SJSA1 (cell line): ENCODE results near the gene HEXIM1. TPM values are rescaled to one million over a fixed set of nuclear protein-coding genes. Genes with fewer than 3 reads are reported as not detected.

Source experiments
- DNase-seq, 2 experiments: peaks; one replicate each; pipeline ENCODE4 v3.0.0-alpha.2; 2015 to 2020; ENCODE audit warnings: low spot score in 2 of 2, low read depth in 1 of 2
- H3K27ac ChIP-seq: fragments of 250-450 bp; sonication (Bioruptor Pico); 2 replicates; pipeline ENCODE4 v1.5.1; 2020; ENCODE audit warnings: mild to moderate bottlenecking, moderate library complexity
- H3K27me3 ChIP-seq: fragments of 250-450 bp; sonication (Bioruptor Pico); replicated peaks from 2 replicates; pipeline ENCODE4 v1.5.1; 2020; ENCODE audit warnings: mild to moderate bottlenecking, moderate library complexity
- H3K36me3 ChIP-seq: fragments of 250-450 bp; sonication (Bioruptor Pico); 2 replicates; pipeline ENCODE4 v1.5.1; 2020; ENCODE audit warnings: mild to moderate bottlenecking
- H3K4me1 ChIP-seq: fragments of 250-450 bp; sonication (Bioruptor Pico); replicated peaks from 2 replicates; pipeline ENCODE4 v1.6.1; 2021; ENCODE audit warnings: mild to moderate bottlenecking
- H3K4me3 ChIP-seq: fragments of 250-450 bp; sonication (Bioruptor Pico); 2 replicates; pipeline ENCODE4 v1.5.1; 2020; ENCODE audit warnings: mild to moderate bottlenecking
- H3K9me3 ChIP-seq: fragments of 250-450 bp; sonication (Bioruptor Pico); replicated peaks from 2 replicates; pipeline ENCODE4 v1.5.1; 2020; ENCODE audit warnings: mild to moderate bottlenecking
- total RNA-seq: library from RNA; depleted of rRNA; stranded (reverse); fragments of >200 nt; shearing (Covaris generic); gene quantifications from 2 replicates; pipeline ENCODE4 v1.2.3, GENCODE V29; 2014

Gene HEXIM1
- total RNA-seq, 1 experiment from 2014 or later: 7.3 TPM

DNA sequence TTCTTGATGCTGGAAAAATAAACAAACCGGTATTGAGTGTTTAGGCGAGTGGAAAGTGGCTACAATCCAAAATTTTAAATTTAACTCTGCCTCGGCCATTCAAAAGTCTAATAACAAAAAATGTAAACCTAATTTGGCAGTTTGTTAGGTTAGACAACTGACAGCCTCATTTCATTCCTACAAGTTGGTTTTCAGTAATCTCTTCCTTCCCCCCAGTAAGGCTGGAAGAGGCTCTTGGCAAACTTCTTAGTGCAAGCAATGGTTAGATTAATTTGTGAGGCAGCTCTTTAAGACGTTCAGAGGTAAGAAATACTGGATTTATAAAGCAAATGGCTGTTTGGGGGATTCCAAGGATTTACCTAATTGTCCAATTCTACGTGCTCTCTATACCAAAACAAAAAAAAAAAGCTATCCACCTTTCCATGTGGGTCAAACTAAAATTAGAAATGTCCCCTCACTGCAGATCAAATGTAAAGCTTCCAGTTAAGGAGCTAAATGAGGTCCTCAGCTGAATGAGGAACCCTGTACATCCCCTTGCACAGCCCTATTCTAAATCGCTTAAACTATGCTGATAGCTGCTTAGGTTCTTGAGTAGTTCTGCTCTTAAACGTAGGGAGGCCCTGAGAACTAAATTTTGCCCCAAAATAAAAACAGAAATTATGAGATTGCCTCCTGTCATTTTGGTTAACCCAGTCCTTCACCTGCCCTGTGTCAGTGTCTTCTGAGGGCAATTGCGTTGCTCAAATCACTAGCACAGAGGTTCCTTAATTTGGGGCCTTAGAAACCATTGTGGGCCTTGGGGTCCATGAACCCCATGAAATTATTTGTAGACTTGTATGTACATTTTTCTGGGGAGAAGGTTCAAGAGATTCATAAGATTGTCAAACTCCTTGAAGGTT, 2.9 kb downstream of the HEXIM1 start:
- Histone ChIP-seq H3K27ac (no peak overlapping the region), H3K9me3 (no peaks in the 10 kb centered on the region)

DNA sequence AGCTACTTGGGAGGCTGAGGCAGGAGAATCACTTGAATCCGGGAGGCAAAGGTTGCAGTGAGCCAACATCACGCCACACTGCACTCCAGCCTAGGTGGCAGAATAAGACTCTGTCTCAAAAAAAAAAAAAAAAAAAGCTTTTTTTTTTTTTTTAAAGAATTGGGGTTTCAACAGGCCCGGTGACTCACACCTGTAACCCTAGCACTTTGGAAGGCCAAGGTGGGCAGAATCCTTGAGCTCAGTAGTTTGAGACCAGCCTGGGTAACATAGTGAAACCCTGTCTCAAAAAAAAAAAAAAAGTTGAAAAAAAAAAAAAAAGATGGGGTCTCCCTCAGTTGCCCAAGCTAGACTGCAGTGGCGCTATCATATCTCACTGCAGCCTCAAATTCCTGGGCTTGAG, 6.8 kb downstream of the HEXIM1 start:
- Histone ChIP-seq H3K27ac (no peak overlapping the region), H3K36me3 (peaks cover 19% of the 10 kb centered on the region), H3K27me3 (no peaks in the 10 kb centered on the region), H3K9me3 (no peaks in the 10 kb centered on the region), H3K4me1 (peaks cover 33% of the 10 kb centered on the region), H3K4me3 (no peak overlapping the region)
- no peak for DNase-seq

More for the DNA sequence above, 2.9 kb downstream of the HEXIM1 start:
- Histone ChIP-seq H3K4me1 (peaks cover 22% of the 10 kb centered on the region), H3K4me3 (peak overlapping the region; percentile 47), H3K27me3 (no peaks in the 10 kb centered on the region), H3K36me3 (peaks cover 17% of the 10 kb centered on the region)
- DNase-seq: peak in 1 of 2 experiments; percentile 51

DNA sequence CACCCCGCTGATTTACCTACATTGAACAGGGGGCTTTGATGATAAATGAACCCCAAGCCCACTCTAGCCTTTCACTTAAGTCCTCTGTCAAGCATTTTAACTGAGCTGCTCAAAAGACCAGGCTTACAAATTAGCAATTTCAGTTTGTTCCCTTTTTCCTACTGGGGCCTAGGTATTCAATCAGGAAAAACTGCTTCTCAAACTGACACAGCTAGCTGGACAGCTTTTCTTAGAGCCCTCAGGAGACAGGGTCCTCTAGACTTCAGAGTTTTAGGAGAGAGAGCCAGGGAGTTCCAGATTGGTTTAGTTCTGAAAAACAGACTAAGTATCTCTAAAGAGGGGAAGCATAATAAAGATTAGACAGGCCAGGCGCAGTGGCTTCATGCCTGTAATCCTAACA, 7.2 kb downstream of the HEXIM1 start:
- Histone ChIP-seq H3K9me3 (no peaks in the 10 kb centered on the region), H3K4me1 (peaks cover 34% of the 10 kb centered on the region), H3K36me3 (peaks cover 16% of the 10 kb centered on the region), H3K4me3 (no peak overlapping the region), H3K27me3 (no peaks in the 10 kb centered on the region), H3K27ac (no peak overlapping the region)
- peak in 1 of 2 experiments; percentile 1 for DNase-seq

DNA sequence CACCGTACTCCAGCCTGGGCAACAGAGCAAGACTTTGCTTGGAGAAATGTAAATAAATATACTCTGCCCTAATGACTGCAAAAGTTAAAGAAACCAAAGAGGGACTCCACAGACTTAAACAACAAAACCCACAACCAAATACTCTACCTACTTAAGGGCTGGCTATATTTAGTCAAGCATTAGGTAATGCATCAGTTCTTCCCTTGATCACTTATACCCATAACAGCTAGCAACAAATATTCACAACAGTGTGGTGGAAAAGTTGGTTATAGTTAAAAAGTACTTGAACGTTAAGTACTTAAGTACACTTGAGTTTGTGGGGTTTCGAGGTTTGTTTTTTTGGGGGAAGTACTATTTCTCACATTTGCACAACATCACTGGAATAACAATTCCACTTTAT, 8.0 kb downstream of the HEXIM1 start:
- Histone ChIP-seq H3K27me3 (no peaks in the 10 kb centered on the region), H3K4me1 (peaks cover 27% of the 10 kb centered on the region), H3K36me3 (peaks cover 24% of the 10 kb centered on the region), H3K27ac (no peak overlapping the region), H3K4me3 (no peak overlapping the region), H3K9me3 (no peaks in the 10 kb centered on the region)
- DNase-seq: peak in 1 of 2 experiments; percentile 0

DNA sequence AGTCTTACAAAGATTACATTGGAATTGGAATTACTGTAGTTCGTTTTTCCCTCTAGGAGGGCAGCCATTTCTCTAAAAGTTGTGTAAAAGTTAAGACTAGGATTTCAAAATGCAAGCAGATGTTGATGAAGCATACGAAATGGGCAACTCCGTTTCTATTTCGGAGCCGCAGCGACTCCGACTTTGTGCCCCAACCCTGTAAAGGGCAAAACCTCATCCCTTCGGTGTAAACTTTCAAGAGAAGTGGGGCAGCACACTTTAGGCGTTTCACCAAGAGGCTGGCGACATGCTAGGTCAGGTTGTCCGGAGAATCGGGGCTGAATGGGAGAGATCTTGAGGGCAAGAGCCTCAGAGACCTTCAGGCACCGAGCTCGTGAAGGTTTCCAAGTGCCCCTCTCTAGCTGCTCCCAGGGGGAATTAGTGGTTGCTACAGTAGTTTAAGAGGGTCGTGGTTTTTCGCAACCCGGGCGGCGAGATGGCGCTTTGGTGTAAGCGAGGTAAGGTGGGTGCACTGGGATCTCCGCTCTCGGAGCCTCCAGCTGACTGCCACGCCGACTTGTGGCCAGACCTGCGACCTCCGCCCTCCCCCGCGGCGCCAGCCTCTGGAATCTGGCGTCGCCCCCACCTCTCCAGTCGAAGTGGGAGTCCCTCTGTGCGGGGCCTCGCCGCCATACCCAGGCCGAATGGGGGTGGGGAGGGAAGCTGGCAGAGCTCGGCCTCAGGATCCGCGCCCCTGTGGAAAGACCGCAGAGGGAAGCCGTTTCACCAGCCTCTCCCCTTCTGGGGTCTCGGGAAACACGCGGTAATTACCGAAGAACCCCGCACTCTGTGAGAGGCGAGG, 12.4 kb downstream of the HEXIM1 start:
- DNase-seq: peak in 1 of 2 experiments; percentile 85
- Histone ChIP-seq H3K36me3 (peaks cover 20% of the 10 kb centered on the region), H3K4me3 (peak overlapping the region; percentile 88), H3K9me3 (no peaks in the 10 kb centered on the region), H3K27me3 (no peaks in the 10 kb centered on the region), H3K27ac (peak overlapping the region; percentile 98), H3K4me1 (peaks cover 35% of the 10 kb centered on the region)

DNA sequence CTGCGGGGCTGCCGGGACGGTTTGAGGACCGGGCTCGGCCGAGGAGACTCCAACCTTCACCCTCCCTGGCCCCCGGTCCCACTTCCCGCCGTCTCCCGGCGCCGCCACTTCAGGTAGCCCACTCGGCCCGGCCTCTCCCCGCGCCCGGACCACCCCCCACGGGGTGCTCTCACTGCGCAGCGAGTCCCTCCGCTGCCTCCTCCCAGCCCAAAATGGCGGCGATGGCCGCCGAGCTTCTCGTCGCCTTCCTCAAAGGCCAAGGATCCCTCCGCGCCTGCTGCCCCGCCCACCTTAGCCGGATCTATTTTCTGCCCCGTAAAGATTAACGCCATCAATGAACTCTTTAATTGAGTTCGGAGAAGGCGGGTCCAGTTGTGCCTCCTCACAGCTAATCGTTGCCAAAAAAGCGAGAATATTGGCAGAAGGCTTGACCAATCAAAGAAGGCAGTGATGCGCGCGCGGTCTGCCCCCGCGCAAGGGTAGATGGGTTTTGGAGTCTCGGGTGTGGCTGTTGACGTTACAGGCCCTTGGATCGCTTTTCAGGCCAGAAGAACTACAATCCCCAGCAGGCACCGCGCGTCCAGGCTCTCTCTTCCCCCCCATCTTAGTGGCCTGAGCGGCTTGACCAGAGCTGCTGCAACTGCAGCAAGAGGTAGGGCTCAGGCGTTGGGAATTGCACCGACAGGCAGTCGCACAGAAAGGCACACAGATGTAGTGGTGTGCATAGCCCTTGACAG, 13.2 kb downstream of the HEXIM1 start, which contains the start of gene HEXIM2:
HEXIM2 (plus strand) TSS at position 588 of the 737 bp plus-strand sequence. CDS start 919 bp downstream, outside the sequence.
- no peaks in the 10 kb centered on the region for H3K9me3 ChIP-seq
- no peaks in the 10 kb centered on the region for H3K27me3 ChIP-seq
- H3K4me3 ChIP-seq: peak within 1 kb of the TSS; percentile 88
- peaks cover 35% of the 10 kb centered on the region for H3K4me1 ChIP-seq
- H3K36me3 ChIP-seq: peaks cover 20% of the 10 kb centered on the region
- H3K27ac ChIP-seq: peak within 1 kb of the TSS; percentile 98
- peak; percentile 99 to 100 for DNase-seq

DNA sequence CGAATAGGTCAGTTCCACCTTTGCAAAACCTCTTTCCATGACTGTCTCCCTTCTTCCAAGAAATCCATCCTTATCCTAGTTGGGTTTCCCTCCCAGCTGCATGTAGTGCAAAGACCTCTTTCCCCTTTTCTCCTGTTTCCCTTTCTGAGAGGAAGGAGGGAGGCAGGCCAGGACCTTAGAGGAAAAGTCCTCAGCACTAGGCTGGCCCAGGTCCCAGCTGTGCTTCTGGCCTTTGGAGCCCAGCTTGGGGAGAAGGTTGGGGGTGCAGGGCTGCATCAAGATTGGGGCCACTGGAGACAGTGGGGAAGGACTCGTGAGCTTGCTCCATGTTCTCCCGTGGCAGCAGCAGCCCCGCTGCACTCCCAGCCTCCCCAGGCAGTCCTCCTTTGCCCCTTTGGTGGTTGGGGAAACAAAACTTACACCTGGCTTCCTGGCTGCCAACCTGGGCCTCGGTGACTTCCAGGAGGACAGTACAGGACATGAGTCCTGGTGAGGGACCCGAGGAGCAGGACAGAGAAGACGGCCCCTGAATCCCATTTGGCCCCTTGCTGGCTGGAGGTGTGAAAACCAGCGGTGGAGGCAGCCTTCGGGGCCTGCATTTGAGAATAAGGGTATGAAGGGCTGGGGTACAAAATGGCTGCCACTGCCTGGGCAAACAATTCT, 13.9 kb downstream of the HEXIM1 start:
- H3K27me3 ChIP-seq: no peaks in the 10 kb centered on the region
- DNase-seq: no peak

DNA sequence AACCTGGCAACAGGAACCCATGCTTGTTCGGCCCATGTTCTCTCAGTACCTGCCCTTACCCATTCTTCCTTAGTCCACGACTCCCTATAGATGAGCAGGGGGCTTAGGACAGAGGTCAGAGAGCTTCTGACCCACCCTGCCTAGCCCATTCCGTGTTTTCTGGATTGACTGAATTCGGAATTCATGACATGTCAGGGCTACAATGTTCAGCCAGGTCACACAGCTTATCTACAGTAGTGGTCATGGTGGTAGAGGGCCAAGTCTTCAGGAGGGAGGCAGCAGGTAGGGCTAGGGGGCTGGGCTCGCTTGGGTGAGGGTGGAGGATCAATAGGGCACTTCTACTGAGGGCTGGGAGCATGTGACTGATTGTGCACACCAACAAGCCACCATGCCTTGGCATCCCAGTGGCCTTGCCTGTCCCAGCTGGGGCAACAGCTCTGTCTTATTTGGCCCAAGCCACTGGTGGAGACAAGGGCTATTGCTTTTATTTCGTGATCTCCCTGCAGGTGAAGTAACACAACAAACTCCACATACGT, 16.5 kb downstream of the HEXIM1 start:
- Histone ChIP-seq H3K9me3 (no peaks in the 10 kb centered on the region), H3K27me3 (no peaks in the 10 kb centered on the region), H3K4me1 (peaks cover 16% of the 10 kb centered on the region), H3K36me3 (peaks cover 11% of the 10 kb centered on the region), H3K4me3 (no peak overlapping the region), H3K27ac (no peak overlapping the region)
- DNase-seq: no peak

More for the DNA sequence above, 13.9 kb downstream of the HEXIM1 start:
- Histone ChIP-seq H3K4me3 (peak overlapping the region; percentile 88), H3K27ac (no peak overlapping the region), H3K36me3 (peaks cover 20% of the 10 kb centered on the region), H3K9me3 (no peaks in the 10 kb centered on the region), H3K4me1 (peaks cover 35% of the 10 kb centered on the region)

DNA sequence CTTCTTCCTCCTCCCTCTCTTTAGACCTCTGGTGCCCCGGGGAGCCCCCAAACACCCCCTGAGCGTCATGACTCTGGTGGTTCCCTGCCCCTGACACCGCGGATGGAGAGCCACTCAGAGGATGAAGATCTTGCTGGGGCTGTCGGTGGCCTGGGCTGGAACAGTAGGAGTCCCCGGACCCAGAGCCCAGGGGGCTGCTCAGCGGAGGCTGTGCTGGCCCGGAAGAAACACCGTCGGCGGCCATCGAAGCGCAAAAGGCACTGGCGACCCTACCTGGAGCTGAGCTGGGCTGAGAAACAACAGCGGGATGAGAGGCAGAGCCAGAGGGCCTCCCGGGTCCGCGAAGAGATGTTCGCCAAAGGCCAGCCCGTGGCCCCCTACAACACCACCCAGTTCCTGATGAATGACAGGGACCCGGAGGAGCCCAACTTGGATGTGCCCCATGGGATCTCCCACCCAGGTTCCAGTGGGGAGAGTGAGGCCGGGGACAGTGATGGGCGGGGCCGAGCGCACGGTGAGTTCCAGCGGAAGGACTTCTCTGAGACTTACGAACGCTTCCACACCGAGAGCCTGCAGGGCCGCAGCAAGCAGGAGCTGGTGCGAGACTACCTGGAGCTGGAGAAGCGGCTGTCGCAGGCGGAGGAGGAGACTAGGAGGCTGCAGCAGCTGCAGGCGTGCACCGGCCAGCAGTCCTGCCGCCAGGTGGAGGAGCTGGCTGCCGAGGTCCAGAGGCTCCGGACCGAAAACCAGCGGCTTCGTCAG, 20.9 kb downstream of the HEXIM1 start:
- no peak for DNase-seq
- no peaks in the 10 kb centered on the region for H3K27me3 ChIP-seq
- no peaks in the 10 kb centered on the region; the same call in 1 of the 2 replicates for H3K36me3 ChIP-seq
- no peak overlapping the region for H3K4me3 ChIP-seq
- H3K9me3 ChIP-seq: no peaks in the 10 kb centered on the region
- H3K27ac ChIP-seq: no peak overlapping the region
- H3K4me1 ChIP-seq: peaks cover 39% of the 10 kb centered on the region

DNA sequence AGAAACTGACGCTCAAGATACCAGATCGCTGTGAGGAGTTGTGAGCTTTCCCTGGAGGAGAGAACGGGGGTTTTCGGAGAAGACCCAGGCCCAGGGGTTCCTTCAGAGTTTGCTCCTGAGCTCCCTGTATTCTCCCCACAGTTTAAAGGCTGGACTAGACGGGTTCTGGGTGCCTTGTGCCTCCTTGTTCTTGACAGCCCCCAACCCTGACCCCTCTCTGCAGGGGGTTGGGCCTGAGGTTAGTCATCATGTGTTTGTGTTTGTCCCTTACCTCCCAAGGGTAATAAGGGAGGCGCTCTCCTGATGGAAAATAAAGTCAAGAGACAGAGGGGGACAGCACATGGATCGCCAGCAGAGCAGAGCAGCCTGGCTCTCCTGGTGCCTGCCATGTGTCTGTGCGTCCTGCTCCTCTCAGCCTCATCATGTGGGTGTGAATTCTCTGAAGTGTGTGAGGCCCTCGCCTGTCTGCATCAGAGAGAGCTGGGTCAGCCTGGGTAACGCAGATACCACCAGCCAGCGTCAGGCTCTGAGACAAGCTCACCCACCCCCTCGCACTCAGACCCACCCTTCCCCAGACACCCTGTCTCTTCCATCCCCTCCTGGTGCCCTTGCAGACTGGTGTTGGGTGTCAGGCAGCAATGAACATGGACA, 22.1 kb downstream of the HEXIM1 start:
- no peaks in the 10 kb centered on the region; the same call in 1 of the 2 replicates for H3K36me3 ChIP-seq
- H3K4me1 ChIP-seq: peaks cover 34% of the 10 kb centered on the region
- DNase-seq: no peak
- H3K27me3 ChIP-seq: no peaks in the 10 kb centered on the region
- no peak overlapping the region for H3K4me3 ChIP-seq
- peak overlapping the region; percentile 60 for H3K27ac ChIP-seq
- no peaks in the 10 kb centered on the region for H3K9me3 ChIP-seq

DNA sequence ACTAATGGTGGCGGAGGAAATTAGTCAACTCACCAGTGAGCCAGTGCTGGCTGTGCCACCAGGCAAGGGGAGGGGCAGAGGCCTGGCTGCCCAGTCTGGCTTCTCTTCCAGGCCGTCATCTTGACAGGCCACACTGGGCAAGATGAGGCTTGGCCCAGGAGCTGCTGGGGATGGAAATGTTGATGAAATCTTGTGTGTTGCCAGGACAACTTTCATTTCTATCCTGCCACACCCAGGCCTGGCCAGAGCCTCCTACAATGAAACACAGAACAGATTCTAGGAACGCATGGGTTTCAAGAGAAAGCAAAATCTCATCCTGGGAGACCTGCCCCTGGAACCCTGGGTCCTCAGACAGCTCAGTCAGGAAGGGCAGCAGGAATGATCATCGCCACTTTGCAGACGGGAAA, 22.7 kb downstream of the HEXIM1 start:
- H3K9me3 ChIP-seq: no peaks in the 10 kb centered on the region
- peak overlapping the region; percentile 60 for H3K27ac ChIP-seq
- H3K4me1 ChIP-seq: peaks cover 34% of the 10 kb centered on the region
- DNase-seq: peak in 1 of 2 experiments; percentile 44
- no peaks in the 10 kb centered on the region for H3K27me3 ChIP-seq
- no peaks in the 10 kb centered on the region; the same call in 1 of the 2 replicates for H3K36me3 ChIP-seq
- no peak overlapping the region for H3K4me3 ChIP-seq
